ENCODE measurements around the gene ZBTB4. TPM values are rescaled to one million over a fixed set of nuclear protein-coding genes. Genes with fewer than 3 reads are reported as not detected.
A peak's percentile ranks its signal among the peaks of the same experiment; 100 is the strongest.

Gene ZBTB4
- total RNA-seq, 2 experiments from 2014 or later: 3.5 to 3.9 TPM

DNA sequence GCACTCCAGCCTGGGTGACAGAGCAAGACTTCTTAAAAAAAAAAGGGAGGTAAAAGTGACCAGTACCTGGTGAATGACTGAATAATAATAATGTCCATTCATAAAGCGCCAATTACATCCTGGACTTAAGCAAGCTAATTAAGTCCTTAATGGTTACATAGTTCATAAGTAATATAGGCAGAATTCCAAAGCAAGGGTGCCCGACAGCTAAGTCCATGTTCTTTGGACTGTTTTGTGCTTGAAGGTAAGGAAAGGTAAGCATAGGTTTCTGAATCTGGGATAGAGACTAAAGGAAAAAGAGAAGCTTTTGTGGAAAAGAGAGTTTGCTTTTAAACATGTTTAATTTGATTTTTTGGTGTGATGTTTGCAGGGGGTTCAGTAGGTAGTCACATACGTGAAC, 14.5 kb upstream of the ZBTB4 start:
- Histone ChIP-seq H4K20me1 (ENCODE audit: insufficient read depth, low read length) (no peaks in the 10 kb centered on the region; the same call in 1 of the 2 replicates), H3K79me2 (ENCODE audit: insufficient read depth, low read depth, low read length) (peaks cover 72% of the 10 kb centered on the region), H3K4me3 (ENCODE audit: low read depth, low read length, poor library complexity, severe bottlenecking) (no peak overlapping the region), H3K36me3 (ENCODE audit: insufficient read depth, low read length) (peaks cover 99% of the 10 kb centered on the region), H3K27ac (ENCODE audit: low read depth, low read length, poor library complexity, severe bottlenecking) (no peak overlapping the region), H3K4me1 (ENCODE audit: insufficient read depth, low read length, poor library complexity, severe bottlenecking) (no peaks in the 10 kb centered on the region), H3K4me2 (ENCODE audit: low read length) (no peak overlapping the region), H3K9me2 (ENCODE audit: insufficient read depth, low read length) (no peaks in the 10 kb centered on the region), H3K9me3 (ENCODE audit: low read length) (no peaks in the 10 kb centered on the region), H2AFZ (ENCODE audit: low read length) (no peak overlapping the region)
- ChIA-PET CTCF (ENCODE audit: unreplicated experiment) (no interaction called here), POLR2A (no interaction called here)
- intact Hi-C loops (cut with micrococcal nuclease; ENCODE audit: unreplicated experiment): no loop called here
- BruUV-seq (replicated peaks): no TSS peak
- TF ChIP-seq EZH2phosphoT487 (IDR thresholded peaks at IDR 0.05; ENCODE audit: borderline replicate concordance, low read depth, low read length) (no peak), CTCF (conservative IDR thresholded peaks at IDR 0.05; ENCODE audit: low read length) (no peak)
- no peak for DNase-seq (ENCODE audit: low spot score)

- Histone ChIP-seq H3K79me2 (ENCODE audit: insufficient read depth, low read depth, low read length) (peaks cover 96% of the 10 kb centered on the region), H3K4me1 (ENCODE audit: insufficient read depth, low read length, poor library complexity, severe bottlenecking) (peaks cover 15% of the 10 kb centered on the region), H3K4me3 (ENCODE audit: low read depth, low read length, poor library complexity, severe bottlenecking) (no peak overlapping the region), H2AFZ (ENCODE audit: low read length) (no peak overlapping the region), H3K27ac (ENCODE audit: low read depth, low read length, poor library complexity, severe bottlenecking) (no peak overlapping the region), H3K9me3 (ENCODE audit: low read length) (no peaks in the 10 kb centered on the region), H3K9me2 (ENCODE audit: insufficient read depth, low read length) (no peaks in the 10 kb centered on the region), H4K20me1 (ENCODE audit: insufficient read depth, low read length) (peaks cover 10% of the 10 kb centered on the region), H3K4me2 (ENCODE audit: low read length) (peak overlapping the region; percentile 6; the same call in 1 of the 2 replicates), H3K36me3 (ENCODE audit: insufficient read depth, low read length) (peaks cover 92% of the 10 kb centered on the region)
- TF ChIP-seq EZH2phosphoT487 (IDR thresholded peaks at IDR 0.05; ENCODE audit: borderline replicate concordance, low read depth, low read length) (no peak), CTCF (conservative IDR thresholded peaks at IDR 0.05; ENCODE audit: low read length) (no peak)
- ChIA-PET CTCF (ENCODE audit: unreplicated experiment) (no interaction called here), POLR2A (no interaction called here)
- BruUV-seq (replicated peaks): no TSS peak
- DNase-seq (ENCODE audit: low spot score): no peak
- intact Hi-C loops (cut with micrococcal nuclease; ENCODE audit: unreplicated experiment): no loop called here
These were observed 12.2 kb upstream of the ZBTB4 start for GRCh38 chr17:7491583-7491982.

- Histone ChIP-seq H4K20me1 (ENCODE audit: insufficient read depth, low read length) (peaks cover 20% of the 10 kb centered on the region), H3K4me1 (ENCODE audit: insufficient read depth, low read length, poor library complexity, severe bottlenecking) (peaks cover 21% of the 10 kb centered on the region), H3K27ac (ENCODE audit: low read depth, low read length, poor library complexity, severe bottlenecking) (no peak overlapping the region), H2AFZ (ENCODE audit: low read length) (no peak overlapping the region), H3K9me3 (ENCODE audit: low read length) (no peaks in the 10 kb centered on the region), H3K9me2 (ENCODE audit: insufficient read depth, low read length) (no peaks in the 10 kb centered on the region), H3K4me2 (ENCODE audit: low read length) (no peak overlapping the region), H3K4me3 (ENCODE audit: low read depth, low read length, poor library complexity, severe bottlenecking) (no peak overlapping the region), H3K36me3 (ENCODE audit: insufficient read depth, low read length) (peaks cover 87% of the 10 kb centered on the region), H3K79me2 (ENCODE audit: insufficient read depth, low read depth, low read length) (peaks cover 100% of the 10 kb centered on the region)
- no TSS peak for BruUV-seq (replicated peaks)
- ChIA-PET POLR2A (no interaction called here), CTCF (ENCODE audit: unreplicated experiment) (no interaction called here)
- intact Hi-C loops (cut with micrococcal nuclease; ENCODE audit: unreplicated experiment): no loop called here
- DNase-seq (ENCODE audit: low spot score): no peak
- TF ChIP-seq CTCF (conservative IDR thresholded peaks at IDR 0.05; ENCODE audit: low read length) (no peak), EZH2phosphoT487 (IDR thresholded peaks at IDR 0.05; ENCODE audit: borderline replicate concordance, low read depth, low read length) (no peak)
These were observed 10.7 kb upstream of the ZBTB4 start for GRCh38 chr17:7490144-7490543.
